H1 (cell line): ENCODE results near the gene FMNL2. TPM values are rescaled to one million over a fixed set of nuclear protein-coding genes. Genes with fewer than 3 reads are reported as not detected.

Experiments used
- ATF2 ChIP-seq: IDR thresholded peaks from 2 replicates; pipeline ENCODE4 v1.6.1; 2012; ENCODE audit warnings: low read length, inconsistent platforms
- CHD7 ChIP-seq: fragments of 300-600 bp; sonication (generic); IDR thresholded peaks from 2 replicates; pipeline ENCODE4 v1.7.1; 2012; ENCODE audit warnings: low read length, moderate library complexity, mild to moderate bottlenecking, inconsistent platforms; ENCODE audit not compliant: insufficient replicate concordance
- EP300 ChIP-seq, 2 experiments: IDR thresholded peaks; 1 replicate in 1 of 2; 2 replicates in 1 of 2; pipeline ENCODE4 v1.6.1; 2011 to 2012; ENCODE audit warnings: low read depth in 2 of 2, low read length in 2 of 2, mild to moderate bottlenecking in 2 of 2, borderline replicate concordance in 1 of 2, inconsistent platforms in 1 of 2, moderate library complexity in 1 of 2
- POLR2A ChIP-seq, 2 experiments: IDR thresholded peaks; 1 replicate in 1 of 2; 2 replicates in 1 of 2; pipeline ENCODE4 v1.6.1; 2011; ENCODE audit warnings: low read depth in 2 of 2, low read length in 2 of 2, mild to moderate bottlenecking in 2 of 2; ENCODE audit errors: control extremely low read depth in 1 of 2
- RFX5 ChIP-seq: IDR thresholded peaks from 2 replicates; pipeline ENCODE4 v1.6.1; 2011; ENCODE audit warnings: low read depth, low read length, improper control_type of control experiment, borderline replicate concordance
- SP1 ChIP-seq: IDR thresholded peaks from 2 replicates; pipeline ENCODE4 v1.6.1; 2011; ENCODE audit warnings: low read depth, low read length
- TBP ChIP-seq: IDR thresholded peaks from 2 replicates; pipeline ENCODE4 v1.6.1; 2011; ENCODE audit warnings: low read depth, low read length, improper control_type of control experiment
- ZNF274 ChIP-seq: IDR thresholded peaks from 2 replicates; pipeline ENCODE4 v1.7.0; 2012; ENCODE audit warnings: low read length, borderline replicate concordance; ENCODE audit errors: extremely low read depth
- polyA plus RNA-seq, 7 experiments: library from polyadenylated mRNA; depleted of rRNA in 3 of 7; stranded (reverse) in 5 of 7; unstranded in 2 of 7; fragments of >200 nt in 5 of 7; fragments of 200-250 nt in 2 of 7; gene quantifications; 1 replicate in 5 of 7; 2 replicates in 1 of 7; 4 replicates in 1 of 7; pipeline versions ENCODE4 v1.2.1 to v1.2.3, GENCODE V29; 2011 to 2013; ENCODE audit warnings: missing spikeins in 2 of 7, mixed read lengths in 2 of 7
- total RNA-seq: library from RNA; stranded (reverse); fragmentation: NEBNext Ultra II Directional; extraction: Animal tissue kit (Norgen Biotek cat#: 25700); gene quantifications from 2 replicates; pipeline ENCODE4 v1.2.1, GENCODE V29; 2021

FMNL2 gene
- total and polyA plus RNA-seq, 2 of the 8 experiments (the other 6 are each of a cell fraction or from before 2014, with no cell fraction given), result 15.5 to 45.1 TPM

GRCh38 chr2:152453129-152453911 is 118.3 kb downstream of the FMNL2 start (continued):
- peak; percentile 76 for TF ChIP-seq CHD7
- no peak for TF ChIP-seq TBP
- TF ChIP-seq ZNF274, result no peak
- TF ChIP-seq POLR2A (IDR thresholded peaks at IDR 0.05; ENCODE audit: control extremely low read depth in 1 of 2, low read depth in 2 of 2, low read length in 2 of 2), result no peak; a peak in 1 of 3 replicates
- no peak for TF ChIP-seq EP300 (IDR thresholded peaks at IDR 0.05; ENCODE audit: borderline replicate concordance in 1 of 2, low read depth in 2 of 2, low read length in 2 of 2)
- TF ChIP-seq SP1, result peak; percentile 83
- TF ChIP-seq RFX5, result no peak
- peak; percentile 55; the same call in 1 of the 2 replicates for TF ChIP-seq ATF2
